GM12892 (cell line): ENCODE data around the gene MARCHF9.

Experiments used
- POLR2A ChIP-seq: IDR thresholded peaks from 2 replicates; pipeline ENCODE4 v1.6.1; 2011; ENCODE audit warnings: low read depth, low read length, control low read depth
- TAF1 ChIP-seq: IDR thresholded peaks from 2 replicates; pipeline ENCODE4 v1.6.1; 2011; ENCODE audit warnings: low read depth, mild to moderate bottlenecking, control low read depth, low read length, borderline replicate concordance

DNA sequence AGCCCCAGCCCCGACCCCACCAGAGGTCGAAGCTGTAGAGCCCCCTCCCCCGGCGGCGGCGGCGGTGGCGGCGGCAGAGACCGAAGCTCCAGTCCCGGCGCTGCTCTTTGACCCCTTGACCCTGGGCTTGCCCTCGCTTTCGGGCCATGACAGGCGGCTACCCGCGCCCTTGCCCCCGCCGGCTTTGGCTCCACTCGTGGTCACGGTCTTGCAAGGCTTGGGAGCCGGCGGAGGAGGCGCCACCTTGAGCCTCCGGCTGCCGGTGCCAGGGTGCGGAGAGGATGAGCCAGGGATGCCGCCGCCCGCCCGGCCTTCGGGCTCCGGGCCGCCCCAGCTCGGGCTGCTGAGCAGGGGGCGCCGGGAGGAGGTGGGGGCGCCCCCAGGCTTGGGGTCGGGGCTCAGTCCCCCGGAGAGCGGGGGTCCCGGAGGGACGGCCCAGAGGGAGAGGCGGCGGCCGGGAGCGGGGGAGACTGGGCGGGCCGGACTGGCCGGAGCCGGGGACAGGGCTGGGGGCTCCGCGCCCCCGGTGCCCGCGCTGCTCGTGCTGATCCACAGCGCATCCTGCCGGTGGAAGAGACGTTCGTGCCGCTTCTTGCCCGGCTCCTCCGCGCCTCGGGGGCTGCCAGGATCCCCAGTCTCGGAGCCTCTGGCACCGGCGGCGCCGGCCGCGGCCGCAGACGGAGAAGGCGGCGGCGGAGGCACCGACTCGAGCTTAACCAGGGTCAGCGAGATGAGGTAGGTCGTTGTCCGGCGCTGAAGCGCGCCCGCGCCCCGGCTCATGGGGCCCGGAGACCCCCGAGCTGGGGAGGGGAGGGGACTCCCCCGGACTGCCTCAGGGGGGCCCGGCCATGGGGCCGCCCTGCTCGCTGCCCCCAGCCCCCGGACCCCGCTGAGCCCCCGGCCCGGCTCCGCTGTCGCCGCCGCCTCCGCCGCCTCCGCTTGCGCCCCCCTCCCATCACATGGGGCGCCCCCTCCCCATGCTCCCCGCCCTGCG lies 17.1 kb upstream of the MARCHF9 start:
- TF ChIP-seq TAF1 (no peak), POLR2A (no peak)
